GM21528 (cell line): Measurements from ENCODE around the gene GADL1.

Source experiments
- ATAC-seq: cut with Tn5 transposase; IDR thresholded peaks from one replicate; pipeline ENCODE4 v1.9.1; 2021; ENCODE audit warnings: mild to moderate bottlenecking, moderate library complexity; ENCODE audit not compliant: unreplicated experiment, low FRiP score

Gene GADL1

GRCh38 chr3:30681649-30682211 is 212.7 kb downstream of the GADL1 start:
- no peak for ATAC-seq

GRCh38 chr3:30680789-30681648 is 213.4 kb downstream of the GADL1 start:
- no peak for ATAC-seq

- ATAC-seq = no peak
Observed at GRCh38 chr3:30679045-30679444, 215.4 kb downstream of the GADL1 start.

- no peak for ATAC-seq
Observed at GRCh38 chr3:30677347-30677685, 217.1 kb downstream of the GADL1 start.

- ATAC-seq = no peak
Observed at GRCh38 chr3:30676424-30677346, 217.8 kb downstream of the GADL1 start.
